Measurements from ENCODE around the gene TAC4. TPM values are rescaled to one million over a fixed set of nuclear protein-coding genes. Genes with fewer than 3 reads are reported as not detected.
A peak's percentile ranks its signal among the peaks of the same experiment; 100 is the strongest.

Gene TAC4
- total and polyA plus RNA-seq, 2 of the 13 experiments (the other 11 are each of a cell fraction or from before 2014, with no cell fraction given) = not detected

GRCh38 chr17:49859991-49860953, 12.4 kb upstream of the TAC4 start (continued):
- no peak for TF ChIP-seq ZNF670 (CRISPR knock-in tag; IDR thresholded peaks at IDR 0.05; ENCODE audit: borderline replicate concordance)
- TF ChIP-seq ZXDC (CRISPR knock-in tag; IDR thresholded peaks at IDR 0.05) = no peak
- TF ChIP-seq ZNF354B (CRISPR knock-in tag; IDR thresholded peaks at IDR 0.05) = no peak
- no peak for TF ChIP-seq TSC22D2 (CRISPR knock-in tag; IDR thresholded peaks at IDR 0.05; ENCODE audit: borderline replicate concordance)
- no peak for TF ChIP-seq ZNF318 (CRISPR knock-in tag; IDR thresholded peaks at IDR 0.05)
- TF ChIP-seq RAD21 (CRISPR knock-in tag; IDR thresholded peaks at IDR 0.05) = peak; percentile 32; the same call in 1 of the 2 replicates
- no peak for TF ChIP-seq ZBTB1 (CRISPR knock-in tag; IDR thresholded peaks at IDR 0.05; ENCODE audit: borderline replicate concordance)
- 0 out of 2 replicates have a peak, but pooled peaks have one; percentile 33 for TF ChIP-seq KDM2A (CRISPR knock-in tag; IDR thresholded peaks at IDR 0.05; ENCODE audit: borderline replicate concordance, low read depth)
- TF ChIP-seq, protein P1, sequence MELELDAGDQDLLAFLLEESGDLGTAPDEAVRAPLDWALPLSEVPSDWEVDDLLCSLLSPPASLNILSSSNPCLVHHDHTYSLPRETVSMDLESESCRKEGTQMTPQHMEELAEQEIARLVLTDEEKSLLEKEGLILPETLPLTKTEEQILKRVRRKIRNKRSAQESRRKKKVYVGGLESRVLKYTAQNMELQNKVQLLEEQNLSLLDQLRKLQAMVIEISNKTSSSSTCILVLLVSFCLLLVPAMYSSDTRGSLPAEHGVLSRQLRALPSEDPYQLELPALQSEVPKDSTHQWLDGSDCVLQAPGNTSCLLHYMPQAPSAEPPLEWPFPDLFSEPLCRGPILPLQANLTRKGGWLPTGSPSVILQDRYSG (CRISPR knock-in tag; IDR thresholded peaks at IDR 0.05) = no peak
- no peak for TF ChIP-seq ZNF3 (CRISPR knock-in tag; IDR thresholded peaks at IDR 0.05)
- TF ChIP-seq ZNF224 (CRISPR knock-in tag; IDR thresholded peaks at IDR 0.05) = 0 out of 2 replicates have a peak, but pooled peaks have one; percentile 35
- TF ChIP-seq, protein P2, sequence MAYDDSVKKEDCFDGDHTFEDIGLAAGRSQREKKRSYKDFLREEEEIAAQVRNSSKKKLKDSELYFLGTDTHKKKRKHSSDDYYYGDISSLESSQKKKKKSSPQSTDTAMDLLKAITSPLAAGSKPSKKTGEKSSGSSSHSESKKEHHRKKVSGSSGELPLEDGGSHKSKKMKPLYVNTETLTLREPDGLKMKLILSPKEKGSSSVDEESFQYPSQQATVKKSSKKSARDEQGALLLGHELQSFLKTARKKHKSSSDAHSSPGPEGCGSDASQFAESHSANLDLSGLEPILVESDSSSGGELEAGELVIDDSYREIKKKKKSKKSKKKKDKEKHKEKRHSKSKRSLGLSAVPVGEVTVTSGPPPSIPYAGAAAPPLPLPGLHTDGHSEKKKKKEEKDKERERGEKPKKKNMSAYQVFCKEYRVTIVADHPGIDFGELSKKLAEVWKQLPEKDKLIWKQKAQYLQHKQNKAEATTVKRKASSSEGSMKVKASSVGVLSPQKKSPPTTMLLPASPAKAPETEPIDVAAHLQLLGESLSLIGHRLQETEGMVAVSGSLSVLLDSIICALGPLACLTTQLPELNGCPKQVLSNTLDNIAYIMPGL (CRISPR knock-in tag; IDR thresholded peaks at IDR 0.05; ENCODE audit: borderline replicate concordance in 1 of 2, low read depth in 1 of 2) = peak in 1 of 2 experiments; percentile 33; a peak in 2 of 4 replicates
- TF ChIP-seq ZNF431 (CRISPR knock-in tag; IDR thresholded peaks at IDR 0.05; ENCODE audit: borderline replicate concordance, low read depth) = no peak

Measured in HepG2 (cell line).